PFSK-1 (cell line): ENCODE data around the gene SATB2.

Experiments
- POLR2AphosphoS5 ChIP-seq: IDR thresholded peaks from 2 replicates; pipeline ENCODE4 v1.6.1; 2012; ENCODE audit warnings: low read depth, mild to moderate bottlenecking, control low read depth, low read length, moderate library complexity
- SIN3A ChIP-seq: IDR thresholded peaks from 2 replicates; pipeline ENCODE4 v1.6.1; 2012; ENCODE audit warnings: mild to moderate bottlenecking, low read length, moderate library complexity, borderline replicate concordance; ENCODE audit not compliant: insufficient read depth
- TAF1 ChIP-seq: IDR thresholded peaks from 2 replicates; pipeline ENCODE4 v1.6.1; 2012; ENCODE audit warnings: low read length, control low read depth, borderline replicate concordance; ENCODE audit not compliant: insufficient read depth
- TF ChIP-seq, protein P1 (sequence below), 2 experiments: IDR thresholded peaks; 2 replicates each; pipeline versions ENCODE4 v1.6.1 to v1.8.0; 2011 to 2012; ENCODE audit warnings: low read depth in 2 of 2, low read length in 2 of 2, control low read depth in 1 of 2, inconsistent platforms in 1 of 2, mild to moderate bottlenecking in 1 of 2, moderate library complexity in 1 of 2; ENCODE audit not compliant: insufficient read depth in 1 of 2

DNA sequence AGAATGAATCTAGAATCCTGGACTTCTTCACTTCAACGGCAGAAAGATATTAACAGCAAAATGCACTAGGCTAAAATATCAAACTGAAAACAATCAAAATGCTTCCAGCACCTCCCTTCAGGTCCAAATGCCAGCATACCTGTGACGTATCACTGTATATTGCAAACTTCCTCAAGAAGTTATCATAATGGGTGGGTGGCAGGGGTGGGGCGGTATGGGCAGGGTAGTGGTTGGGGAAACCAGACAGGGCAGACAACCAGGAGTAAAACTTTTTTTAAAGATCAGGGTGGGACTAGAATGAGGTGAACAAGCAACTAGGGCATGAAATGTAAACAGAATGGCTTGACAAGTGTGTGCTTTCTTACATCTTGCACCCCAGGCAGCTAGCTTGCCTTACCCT is 140.9 kb downstream of the SATB2 start:
- TF ChIP-seq TAF1 (no peak), POLR2AphosphoS5 (no peak), SIN3A (no peak)
- TF ChIP-seq, protein P1, sequence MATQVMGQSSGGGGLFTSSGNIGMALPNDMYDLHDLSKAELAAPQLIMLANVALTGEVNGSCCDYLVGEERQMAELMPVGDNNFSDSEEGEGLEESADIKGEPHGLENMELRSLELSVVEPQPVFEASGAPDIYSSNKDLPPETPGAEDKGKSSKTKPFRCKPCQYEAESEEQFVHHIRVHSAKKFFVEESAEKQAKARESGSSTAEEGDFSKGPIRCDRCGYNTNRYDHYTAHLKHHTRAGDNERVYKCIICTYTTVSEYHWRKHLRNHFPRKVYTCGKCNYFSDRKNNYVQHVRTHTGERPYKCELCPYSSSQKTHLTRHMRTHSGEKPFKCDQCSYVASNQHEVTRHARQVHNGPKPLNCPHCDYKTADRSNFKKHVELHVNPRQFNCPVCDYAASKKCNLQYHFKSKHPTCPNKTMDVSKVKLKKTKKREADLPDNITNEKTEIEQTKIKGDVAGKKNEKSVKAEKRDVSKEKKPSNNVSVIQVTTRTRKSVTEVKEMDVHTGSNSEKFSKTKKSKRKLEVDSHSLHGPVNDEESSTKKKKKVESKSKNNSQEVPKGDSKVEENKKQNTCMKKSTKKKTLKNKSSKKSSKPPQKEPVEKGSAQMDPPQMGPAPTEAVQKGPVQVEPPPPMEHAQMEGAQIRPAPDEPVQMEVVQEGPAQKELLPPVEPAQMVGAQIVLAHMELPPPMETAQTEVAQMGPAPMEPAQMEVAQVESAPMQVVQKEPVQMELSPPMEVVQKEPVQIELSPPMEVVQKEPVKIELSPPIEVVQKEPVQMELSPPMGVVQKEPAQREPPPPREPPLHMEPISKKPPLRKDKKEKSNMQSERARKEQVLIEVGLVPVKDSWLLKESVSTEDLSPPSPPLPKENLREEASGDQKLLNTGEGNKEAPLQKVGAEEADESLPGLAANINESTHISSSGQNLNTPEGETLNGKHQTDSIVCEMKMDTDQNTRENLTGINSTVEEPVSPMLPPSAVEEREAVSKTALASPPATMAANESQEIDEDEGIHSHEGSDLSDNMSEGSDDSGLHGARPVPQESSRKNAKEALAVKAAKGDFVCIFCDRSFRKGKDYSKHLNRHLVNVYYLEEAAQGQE (IDR thresholded peaks at IDR 0.05; ENCODE audit: insufficient read depth in 1 of 2, low read depth in 2 of 2, low read length in 2 of 2), result no peak
